ENCODE data around the gene USP24.
A peak's percentile ranks its signal among the peaks of the same experiment; 100 is the strongest.
"Not testable (repeated sequence)": the region's sequence is repeated elsewhere in the genome, so short reads cannot be mapped to it uniquely, and the experiment has no call there.

USP24 gene

DNA sequence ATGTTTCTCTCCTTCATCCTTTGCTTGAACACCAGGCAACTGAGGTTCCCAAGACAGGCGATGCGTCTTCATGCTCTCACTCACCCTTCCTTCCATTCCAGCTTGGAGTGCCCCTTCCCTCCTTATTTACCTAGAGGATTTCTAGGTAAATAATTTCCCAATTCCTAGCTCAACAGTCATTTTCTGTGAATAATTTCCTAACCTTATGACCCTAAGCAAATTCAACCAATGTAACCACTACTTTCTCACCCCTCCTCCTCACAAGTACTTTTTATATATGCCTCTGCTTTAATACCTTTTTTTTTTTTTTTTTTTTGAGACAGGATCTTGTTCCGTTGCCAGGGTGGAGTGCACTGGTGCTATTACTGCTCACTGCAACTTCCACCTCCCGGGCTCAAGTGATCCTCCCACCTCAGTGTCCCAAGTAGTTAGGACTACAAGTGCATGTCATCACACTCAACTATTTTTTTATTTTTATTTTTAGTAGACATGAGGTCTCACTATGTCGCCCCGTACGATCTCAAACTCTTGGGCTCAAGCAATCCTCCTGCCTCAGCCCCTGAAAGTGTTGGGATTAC lies 86.7 kb downstream of the USP24 start:
- TF ChIP-seq, protein P1, sequence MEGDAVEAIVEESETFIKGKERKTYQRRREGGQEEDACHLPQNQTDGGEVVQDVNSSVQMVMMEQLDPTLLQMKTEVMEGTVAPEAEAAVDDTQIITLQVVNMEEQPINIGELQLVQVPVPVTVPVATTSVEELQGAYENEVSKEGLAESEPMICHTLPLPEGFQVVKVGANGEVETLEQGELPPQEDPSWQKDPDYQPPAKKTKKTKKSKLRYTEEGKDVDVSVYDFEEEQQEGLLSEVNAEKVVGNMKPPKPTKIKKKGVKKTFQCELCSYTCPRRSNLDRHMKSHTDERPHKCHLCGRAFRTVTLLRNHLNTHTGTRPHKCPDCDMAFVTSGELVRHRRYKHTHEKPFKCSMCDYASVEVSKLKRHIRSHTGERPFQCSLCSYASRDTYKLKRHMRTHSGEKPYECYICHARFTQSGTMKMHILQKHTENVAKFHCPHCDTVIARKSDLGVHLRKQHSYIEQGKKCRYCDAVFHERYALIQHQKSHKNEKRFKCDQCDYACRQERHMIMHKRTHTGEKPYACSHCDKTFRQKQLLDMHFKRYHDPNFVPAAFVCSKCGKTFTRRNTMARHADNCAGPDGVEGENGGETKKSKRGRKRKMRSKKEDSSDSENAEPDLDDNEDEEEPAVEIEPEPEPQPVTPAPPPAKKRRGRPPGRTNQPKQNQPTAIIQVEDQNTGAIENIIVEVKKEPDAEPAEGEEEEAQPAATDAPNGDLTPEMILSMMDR (IDR thresholded peaks at IDR 0.05; ENCODE audit: borderline replicate concordance, control extremely low read depth, extremely low read depth, insufficient read depth, missing control alignments): no peak
- in situ Hi-C loops (cut with MboI; ENCODE audit: low sequenced_read_pairs, unreplicated experiment): no loop called here

DNA sequence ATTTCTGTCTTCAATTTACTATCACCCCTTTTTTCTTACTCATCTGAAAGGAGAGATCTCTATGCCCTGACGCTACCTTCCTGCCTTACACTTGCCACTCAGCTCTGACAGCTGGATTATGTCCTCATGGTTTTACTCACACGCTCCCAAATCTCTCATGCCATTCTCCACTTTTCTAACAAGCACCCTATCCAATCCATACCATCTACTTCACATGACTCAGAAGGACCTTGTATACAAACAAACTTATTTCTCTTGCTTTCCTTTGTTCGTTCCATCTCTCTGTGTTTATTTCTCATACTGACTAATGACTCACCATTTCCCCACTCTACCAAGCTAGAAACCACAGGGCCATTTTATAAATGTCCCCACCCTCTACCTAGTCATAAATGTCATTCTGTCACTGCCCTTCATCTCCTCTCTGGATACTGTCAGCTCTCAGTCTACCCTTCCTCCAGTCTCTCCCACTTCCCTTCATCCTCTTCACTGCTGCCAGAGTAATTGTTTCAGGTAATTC lies 87.3 kb downstream of the USP24 start:
- in situ Hi-C loops (cut with MboI; ENCODE audit: low sequenced_read_pairs, unreplicated experiment): no loop called here
- peak; percentile 42 for DNase-seq (ENCODE audit: low spot score)
- TF ChIP-seq, protein P1 (IDR thresholded peaks at IDR 0.05; ENCODE audit: borderline replicate concordance, control extremely low read depth, extremely low read depth, insufficient read depth, missing control alignments): no peak

More for the DNA sequence above, 86.7 kb downstream of the USP24 start:
- DNase-seq (ENCODE audit: low spot score): no peak

DNA sequence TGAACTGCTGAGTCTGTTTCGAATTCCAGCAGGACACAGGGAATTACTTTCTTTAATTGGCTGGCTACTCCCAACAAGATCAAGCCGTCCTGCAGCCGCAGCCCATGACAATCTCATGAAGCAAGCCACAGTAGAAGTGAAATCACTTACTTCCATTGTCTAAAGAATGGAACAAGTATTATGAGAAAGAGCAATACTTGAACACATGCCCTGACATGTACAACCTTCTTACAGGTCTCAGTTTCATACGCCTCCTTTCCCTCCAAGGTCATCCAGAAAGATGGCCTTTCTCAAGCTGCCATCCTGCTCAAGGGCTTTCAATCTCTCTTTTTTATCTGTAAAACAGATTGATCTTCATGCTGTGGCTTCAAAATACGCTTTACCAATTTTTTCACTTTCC lies 90.7 kb downstream of the USP24 start:
- no peak for DNase-seq (ENCODE audit: low spot score)
- TF ChIP-seq, protein P1 (IDR thresholded peaks at IDR 0.05; ENCODE audit: borderline replicate concordance, control extremely low read depth, extremely low read depth, insufficient read depth, missing control alignments): no peak
- in situ Hi-C loops (cut with MboI; ENCODE audit: low sequenced_read_pairs, unreplicated experiment): no loop called here

DNA sequence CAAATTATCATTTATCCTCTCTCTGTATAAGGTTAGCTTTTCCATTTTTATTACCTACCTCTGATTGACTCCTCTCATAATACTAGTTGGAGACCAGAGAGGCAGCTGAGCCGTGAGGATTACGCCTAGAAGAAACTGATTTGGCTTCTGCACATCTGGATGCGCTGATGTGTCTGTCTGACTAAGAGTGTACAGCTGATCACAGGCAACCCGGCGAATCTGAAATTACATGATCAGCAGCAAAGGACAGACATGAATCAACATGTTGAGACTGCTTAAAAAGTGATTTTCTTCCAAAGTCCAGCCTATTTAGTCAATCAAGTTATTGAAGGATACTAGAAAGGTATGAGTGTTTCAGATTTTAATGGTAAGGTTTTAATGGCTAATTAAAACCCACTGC lies 94.6 kb downstream of the USP24 start:
- DNase-seq (ENCODE audit: low spot score): no peak
- TF ChIP-seq, protein P1 (IDR thresholded peaks at IDR 0.05; ENCODE audit: borderline replicate concordance, control extremely low read depth, extremely low read depth, insufficient read depth, missing control alignments): no peak
- in situ Hi-C loops (cut with MboI; ENCODE audit: low sequenced_read_pairs, unreplicated experiment): no loop called here

DNA sequence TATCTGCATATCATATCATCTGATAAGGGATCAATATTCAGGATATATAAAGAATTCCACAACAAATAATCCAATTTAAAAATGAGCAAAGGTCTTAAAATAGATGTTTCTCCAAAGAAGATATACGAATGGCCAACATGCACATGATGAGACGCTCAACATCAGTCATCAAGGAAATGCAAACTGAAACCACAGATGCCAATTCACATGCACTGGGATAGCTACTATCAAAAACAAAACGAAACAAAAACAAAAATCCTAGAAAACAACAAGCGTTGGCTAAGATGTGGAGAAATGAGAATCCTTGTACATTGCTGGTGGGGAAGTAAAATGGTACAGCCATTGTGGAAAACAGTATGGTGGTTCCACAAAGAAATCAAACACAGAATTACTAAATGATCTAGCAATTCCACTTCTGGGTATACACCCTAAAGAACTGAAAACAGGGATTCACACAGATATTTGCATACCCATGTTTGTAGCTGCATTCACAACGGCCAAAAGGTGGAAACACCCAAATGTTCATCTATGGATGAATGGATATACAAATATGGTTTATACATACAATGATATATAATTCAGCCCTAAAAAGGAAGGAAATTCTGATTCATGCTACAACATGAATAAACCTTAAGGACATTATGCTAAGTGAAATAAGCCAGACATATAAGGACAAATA lies 96.4 kb downstream of the USP24 start:
- DNase-seq (ENCODE audit: low spot score): no peak
- TF ChIP-seq, protein P1 (IDR thresholded peaks at IDR 0.05; ENCODE audit: borderline replicate concordance, control extremely low read depth, extremely low read depth, insufficient read depth, missing control alignments): no peak
- in situ Hi-C loops (cut with MboI; ENCODE audit: low sequenced_read_pairs, unreplicated experiment): no loop called here

DNA sequence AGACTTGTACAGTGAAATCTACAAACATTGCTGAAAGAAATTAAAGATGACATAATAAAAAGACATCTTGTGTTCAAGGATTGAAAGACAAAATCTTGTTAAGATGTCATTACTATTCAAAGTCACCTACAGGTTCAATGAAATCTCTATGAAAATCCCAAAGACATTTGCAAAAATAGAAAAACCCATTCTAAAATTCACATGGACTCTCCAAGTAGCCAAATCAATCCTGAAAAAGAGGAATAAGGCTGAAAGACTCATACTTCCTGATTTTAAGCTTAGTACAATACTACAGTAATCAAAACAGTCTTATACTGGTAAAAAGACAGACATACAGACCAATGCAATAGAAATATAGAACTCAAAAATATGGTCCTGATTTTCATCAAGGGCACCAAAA lies 97.2 kb downstream of the USP24 start:
- DNase-seq (ENCODE audit: low spot score): no peak
- in situ Hi-C loops (cut with MboI; ENCODE audit: low sequenced_read_pairs, unreplicated experiment): no loop called here
- TF ChIP-seq, protein P1 (IDR thresholded peaks at IDR 0.05; ENCODE audit: borderline replicate concordance, control extremely low read depth, extremely low read depth, insufficient read depth, missing control alignments): no peak

DNA sequence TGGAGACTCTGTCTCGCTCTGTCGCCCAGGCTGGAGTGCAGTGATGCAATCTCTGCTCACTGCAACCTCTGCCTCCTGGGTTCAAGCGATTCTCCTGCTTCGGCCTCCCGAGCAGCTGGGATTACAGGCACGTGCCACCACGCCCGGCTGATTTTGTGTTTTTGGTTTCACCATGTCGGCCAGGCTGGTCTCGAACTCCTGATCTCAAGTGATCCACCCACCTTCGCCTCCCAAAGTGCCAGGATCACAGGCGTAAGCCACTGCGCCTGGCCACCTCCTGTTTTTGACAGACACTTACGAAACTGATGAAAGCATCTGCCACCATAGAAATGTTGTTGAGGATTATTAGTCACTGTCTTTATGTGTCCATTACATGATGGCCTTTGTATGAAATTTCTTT lies 106.2 kb downstream of the USP24 start:
- in situ Hi-C loops (cut with MboI; ENCODE audit: low sequenced_read_pairs, unreplicated experiment): not testable (repeated sequence)

More for the DNA sequence above, 106.2 kb downstream of the USP24 start:
- DNase-seq (ENCODE audit: low spot score): not testable (repeated sequence)
